Measurements from ENCODE around the gene KY. TPM values are rescaled to one million over a fixed set of nuclear protein-coding genes. Genes with fewer than 3 reads are reported as not detected.

KY gene
- total RNA-seq, 2 donors from 2014 or later = 0.33 to 0.59 TPM

DNA sequence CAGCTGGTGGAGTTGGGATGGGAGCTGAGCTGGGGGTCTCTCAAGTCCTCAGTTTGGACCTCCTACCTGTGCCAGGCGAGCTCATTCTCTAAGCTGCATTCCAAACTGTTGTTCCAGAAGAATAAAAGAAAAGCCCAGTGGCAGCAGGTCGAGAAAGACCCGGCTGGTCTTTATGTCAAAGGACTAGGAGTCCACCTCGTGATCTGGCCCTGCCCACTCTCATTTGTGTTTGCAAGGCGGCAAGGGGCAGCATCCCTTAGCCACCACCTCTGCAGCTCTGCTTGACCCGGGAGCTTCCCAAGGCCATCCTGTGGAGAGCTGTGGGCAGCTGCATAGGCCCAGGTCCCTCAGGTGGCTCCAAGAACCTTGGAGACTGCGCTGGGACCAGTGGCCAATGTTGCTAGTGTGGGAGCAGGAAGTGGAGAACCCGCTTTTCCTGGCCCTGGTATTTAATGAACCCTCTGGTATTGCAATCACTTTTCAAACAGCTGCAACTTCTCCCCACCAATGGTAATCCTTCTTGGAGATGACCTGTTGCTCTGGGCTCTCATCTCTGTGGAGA, 30.9 kb downstream of the KY start:
- DNase-seq (ENCODE audit: low spot score) = peak; percentile 44
- Histone ChIP-seq H3K4me1 (no peaks in the 10 kb centered on the region), H3K27me3 (no peaks in the 10 kb centered on the region), H3K27ac (no peak overlapping the region), H3K36me3 (no peaks in the 10 kb centered on the region), H3K9me3 (no peaks in the 10 kb centered on the region), H3K4me3 (no peak overlapping the region)
- TF ChIP-seq, protein P1, sequence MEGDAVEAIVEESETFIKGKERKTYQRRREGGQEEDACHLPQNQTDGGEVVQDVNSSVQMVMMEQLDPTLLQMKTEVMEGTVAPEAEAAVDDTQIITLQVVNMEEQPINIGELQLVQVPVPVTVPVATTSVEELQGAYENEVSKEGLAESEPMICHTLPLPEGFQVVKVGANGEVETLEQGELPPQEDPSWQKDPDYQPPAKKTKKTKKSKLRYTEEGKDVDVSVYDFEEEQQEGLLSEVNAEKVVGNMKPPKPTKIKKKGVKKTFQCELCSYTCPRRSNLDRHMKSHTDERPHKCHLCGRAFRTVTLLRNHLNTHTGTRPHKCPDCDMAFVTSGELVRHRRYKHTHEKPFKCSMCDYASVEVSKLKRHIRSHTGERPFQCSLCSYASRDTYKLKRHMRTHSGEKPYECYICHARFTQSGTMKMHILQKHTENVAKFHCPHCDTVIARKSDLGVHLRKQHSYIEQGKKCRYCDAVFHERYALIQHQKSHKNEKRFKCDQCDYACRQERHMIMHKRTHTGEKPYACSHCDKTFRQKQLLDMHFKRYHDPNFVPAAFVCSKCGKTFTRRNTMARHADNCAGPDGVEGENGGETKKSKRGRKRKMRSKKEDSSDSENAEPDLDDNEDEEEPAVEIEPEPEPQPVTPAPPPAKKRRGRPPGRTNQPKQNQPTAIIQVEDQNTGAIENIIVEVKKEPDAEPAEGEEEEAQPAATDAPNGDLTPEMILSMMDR (IDR thresholded peaks at IDR 0.05) = no peak

- Histone ChIP-seq H3K9me3 (no peaks in the 10 kb centered on the region), H3K4me1 (no peaks in the 10 kb centered on the region), H3K27me3 (no peaks in the 10 kb centered on the region), H3K4me3 (no peak overlapping the region), H3K27ac (no peak overlapping the region), H3K36me3 (no peaks in the 10 kb centered on the region)
- no peak for DNase-seq (ENCODE audit: low spot score)
- TF ChIP-seq, protein P1 (IDR thresholded peaks at IDR 0.05) = no peak
Observed at GRCh38 chr3:134619301-134619615, 31.6 kb downstream of the KY start.

- no peaks in the 10 kb centered on the region for H3K4me1 ChIP-seq
- TF ChIP-seq, protein P1 (IDR thresholded peaks at IDR 0.05) = no peak
- H3K36me3 ChIP-seq = no peaks in the 10 kb centered on the region
- no peaks in the 10 kb centered on the region for H3K27me3 ChIP-seq
- DNase-seq (ENCODE audit: low spot score) = peak; percentile 23
- no peak overlapping the region for H3K4me3 ChIP-seq
- no peak overlapping the region for H3K27ac ChIP-seq
- no peaks in the 10 kb centered on the region for H3K9me3 ChIP-seq
Observed at GRCh38 chr3:134618478-134619300, 32.1 kb downstream of the KY start.

- H3K27me3 ChIP-seq = no peaks in the 10 kb centered on the region
- TF ChIP-seq, protein P1 (IDR thresholded peaks at IDR 0.05) = no peak
- no peaks in the 10 kb centered on the region for H3K4me1 ChIP-seq
- no peaks in the 10 kb centered on the region for H3K36me3 ChIP-seq
- no peak overlapping the region for H3K27ac ChIP-seq
- no peak overlapping the region for H3K4me3 ChIP-seq
- no peaks in the 10 kb centered on the region for H3K9me3 ChIP-seq
- peak; percentile 32 for DNase-seq (ENCODE audit: low spot score)
Observed at GRCh38 chr3:134617608-134618477, 33.0 kb downstream of the KY start.

DNA sequence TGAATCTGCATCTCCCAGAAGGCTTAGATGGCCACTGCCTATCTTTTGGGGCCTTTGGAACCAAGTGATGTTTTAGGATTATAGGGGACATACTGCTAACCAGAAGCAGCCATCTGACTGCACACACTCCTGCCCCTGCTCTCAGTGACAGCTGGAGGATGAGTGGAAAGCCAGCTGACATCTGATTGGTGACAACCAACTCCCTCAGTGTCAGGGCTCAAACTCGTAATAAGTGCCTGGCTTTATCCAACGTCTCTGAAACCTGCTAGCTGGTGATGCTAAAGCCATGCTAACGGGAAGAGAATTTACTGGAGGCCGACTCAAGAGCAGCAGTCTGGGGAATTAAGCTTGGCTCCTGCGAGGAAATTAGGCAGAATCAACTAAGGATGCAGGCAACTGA, 35.1 kb downstream of the KY start:
- Histone ChIP-seq H3K36me3 (no peaks in the 10 kb centered on the region), H3K4me1 (no peaks in the 10 kb centered on the region), H3K27ac (no peak overlapping the region), H3K27me3 (no peaks in the 10 kb centered on the region), H3K4me3 (no peak overlapping the region), H3K9me3 (no peaks in the 10 kb centered on the region)
- DNase-seq (ENCODE audit: low spot score) = no peak
- TF ChIP-seq, protein P1 (IDR thresholded peaks at IDR 0.05) = no peak

Measured in right atrium auricular region (tissue), 2 donors.